DMS114 treated with DMSO at 0.1 percent for 48 hours (cell line): ENCODE data around the gene PDE1A.

Source experiments
- DNase-seq: peaks from one replicate; lab custom pipeline; 2025; ENCODE audit not compliant: unreplicated experiment; lab: John Stamatoyannopoulos, UW

The PDE1A gene

DNA sequence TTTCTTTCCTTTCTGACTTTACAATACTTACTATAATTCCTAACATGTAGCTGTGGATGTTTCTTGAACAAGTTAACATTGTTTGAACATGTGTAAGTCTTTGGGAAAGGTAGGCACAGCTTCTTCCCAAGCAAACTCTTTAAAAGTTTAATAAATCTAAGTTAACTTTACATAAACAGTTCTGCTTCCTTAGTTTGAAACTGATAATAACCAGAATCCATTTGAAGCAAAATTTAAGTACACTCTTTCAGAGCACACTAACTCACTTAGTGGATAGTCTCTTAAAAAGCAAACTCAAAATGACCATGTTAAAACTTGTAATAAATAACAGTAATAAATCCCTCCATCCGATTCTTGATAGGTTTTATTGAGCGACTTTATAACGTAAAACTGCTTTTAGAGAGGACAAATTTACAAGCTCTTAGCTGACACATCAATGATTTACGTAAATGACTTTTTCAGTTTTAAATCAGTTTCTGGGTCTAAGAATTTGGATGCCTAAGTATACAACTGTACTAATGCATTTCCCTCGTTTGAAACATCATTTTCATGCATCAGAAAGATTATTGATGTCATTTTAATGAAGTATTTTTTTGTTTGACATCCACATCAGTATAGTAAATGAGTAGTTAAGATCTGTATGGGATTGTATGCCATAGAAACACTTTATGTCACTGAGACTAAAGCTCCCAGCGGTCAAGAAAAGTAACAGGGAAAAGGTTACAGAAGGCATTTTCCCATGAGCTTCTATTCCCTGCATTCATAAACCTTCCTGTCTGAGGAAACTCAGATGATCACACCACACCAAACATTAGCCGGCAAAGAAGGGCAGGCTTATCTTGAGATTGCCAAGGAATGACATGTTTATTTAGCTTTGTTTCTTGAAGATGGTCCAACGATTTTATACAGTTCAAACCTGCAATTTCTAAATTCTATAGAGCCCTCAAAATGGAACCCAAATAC lies 67.5 kb downstream of the PDE1A start:
- no peak for DNase-seq

DNA sequence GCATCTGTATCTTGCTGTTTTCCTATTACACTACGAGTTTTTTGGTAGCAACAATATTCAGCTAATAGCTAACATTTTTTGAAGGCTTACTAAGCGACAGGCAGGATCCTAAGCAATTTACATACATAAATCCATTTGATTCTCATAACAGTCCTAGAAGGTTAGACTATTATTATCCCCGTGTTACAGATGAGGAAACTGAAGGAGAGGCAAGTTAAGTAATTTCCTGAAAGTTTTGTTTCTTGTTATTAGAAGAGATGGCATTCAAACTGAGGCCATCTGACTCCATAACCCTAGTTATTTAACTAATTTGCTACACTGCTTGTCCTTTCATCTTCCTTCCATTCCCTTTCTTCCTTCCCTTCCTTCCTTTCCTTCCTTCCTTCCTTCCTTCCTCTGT lies 68.2 kb downstream of the PDE1A start:
- DNase-seq: no peak

DNA sequence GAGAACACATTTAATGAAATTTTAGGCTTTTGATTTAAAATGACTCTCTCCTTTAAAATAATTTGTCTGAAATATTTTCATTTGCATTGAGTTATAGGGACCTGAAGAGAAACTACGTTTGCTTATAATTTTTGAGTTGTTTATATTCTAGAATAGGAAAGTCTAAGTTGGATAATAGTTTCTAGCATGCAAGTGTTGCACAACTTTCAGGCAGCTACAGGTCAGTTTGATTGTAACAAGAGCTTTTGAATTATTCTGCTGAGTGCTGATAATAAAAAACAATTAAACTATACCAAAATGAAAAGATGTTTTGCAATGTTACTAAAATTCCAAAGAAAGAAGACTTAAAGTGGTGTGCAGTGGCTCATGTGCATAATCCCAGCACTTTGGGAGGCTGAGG lies 71.0 kb downstream of the PDE1A start:
- DNase-seq: no peak

DNA sequence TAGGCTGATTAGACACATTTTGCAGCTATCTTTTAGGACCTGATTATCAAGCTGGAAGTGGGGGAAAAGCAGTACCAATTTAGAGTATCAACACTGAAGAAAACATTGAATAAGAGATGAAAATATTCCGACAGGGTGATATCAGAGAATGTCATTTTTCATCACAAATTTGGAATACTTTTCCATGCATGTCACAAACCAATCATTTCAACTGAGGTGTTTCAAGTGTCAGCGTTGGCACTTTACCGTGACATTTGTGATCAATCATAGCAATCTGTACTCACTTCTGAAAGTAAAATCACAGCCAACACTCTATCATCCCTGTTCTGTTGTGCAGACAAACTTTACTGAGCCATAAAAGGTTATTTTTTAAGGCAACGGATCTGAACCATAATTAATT lies 75.4 kb downstream of the PDE1A start:
- no peak for DNase-seq

DNA sequence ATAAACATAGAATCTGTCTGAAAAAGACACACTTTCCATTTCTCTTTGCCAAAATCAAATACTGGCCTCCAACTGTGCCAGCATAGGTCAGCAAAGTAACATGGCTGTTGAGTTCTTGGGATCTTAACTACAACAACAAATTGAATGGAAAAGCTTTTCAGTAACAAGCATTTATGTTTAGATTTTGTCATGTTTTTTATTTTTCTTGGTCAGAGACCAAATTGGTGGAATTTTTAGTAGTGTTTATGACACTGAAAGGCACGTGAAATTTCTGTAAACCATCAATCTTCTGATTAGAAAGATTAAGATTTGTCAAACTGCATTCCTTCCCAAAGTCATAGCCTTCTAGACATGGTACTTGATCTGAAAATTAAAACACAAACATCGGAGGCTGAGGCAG lies 77.6 kb downstream of the PDE1A start:
- DNase-seq: no peak

GRCh38 chr2:182345384-182345783 lies 81.5 kb downstream of the PDE1A start:
- DNase-seq: no peak

DNA sequence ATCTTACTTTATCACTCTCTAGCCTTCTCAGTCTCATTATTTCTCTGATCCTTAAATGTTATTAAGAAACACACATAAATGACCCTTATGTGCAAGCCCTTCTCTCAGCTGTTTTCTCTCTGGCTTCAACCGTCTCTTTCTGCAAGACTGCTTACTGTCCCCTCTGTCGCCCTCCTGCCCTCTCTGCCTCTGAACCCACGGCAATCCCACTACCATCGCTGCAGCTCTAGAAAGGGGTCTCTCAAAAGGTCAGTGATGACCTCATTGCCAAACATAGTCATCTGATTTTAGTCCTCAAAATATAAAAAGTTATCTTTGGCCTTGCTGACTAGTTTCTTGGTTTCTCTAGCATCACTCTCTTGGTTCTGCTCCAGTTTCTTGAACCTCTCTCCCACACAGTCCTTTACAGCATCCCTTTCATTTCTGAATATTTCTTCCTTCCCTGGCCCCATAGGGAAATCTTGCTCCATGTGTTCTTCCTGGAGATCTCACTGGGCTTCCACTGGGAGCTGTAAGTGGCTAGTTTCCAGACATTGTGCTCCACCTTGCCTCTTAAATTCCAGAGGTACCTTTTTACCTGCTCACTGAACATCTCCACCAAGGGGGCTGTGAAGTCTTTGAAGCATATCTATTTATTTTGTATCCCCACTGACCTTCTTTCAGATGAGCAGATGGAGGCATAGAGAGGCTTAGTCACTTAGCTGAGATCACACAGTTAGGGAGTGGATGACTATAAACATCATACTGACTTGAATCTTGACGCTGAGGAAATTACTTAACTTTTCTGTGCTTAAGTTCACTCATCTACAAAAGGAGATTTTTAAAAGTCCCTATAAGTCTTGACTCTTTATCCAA lies 96.2 kb downstream of the PDE1A start:
- DNase-seq: no peak

DNA sequence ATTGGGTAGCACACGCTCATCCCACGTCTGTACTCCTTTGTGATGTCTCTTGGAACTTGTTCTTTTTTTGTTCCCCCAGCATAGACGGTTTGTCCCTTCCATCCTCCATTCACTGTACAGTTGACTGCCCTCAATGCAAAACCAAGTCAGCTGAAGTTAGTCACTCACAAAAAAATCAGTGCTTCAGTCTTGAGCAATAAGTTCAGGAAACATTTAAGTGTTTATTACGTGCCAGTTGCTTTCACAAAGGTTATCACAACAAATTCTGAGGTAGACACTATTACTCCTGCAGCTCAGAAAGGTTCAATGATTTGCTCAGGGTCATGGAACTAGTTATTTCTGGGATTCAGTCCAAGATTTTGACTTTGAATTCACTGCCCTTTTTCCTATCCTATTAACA lies 102.2 kb downstream of the PDE1A start:
- DNase-seq: no peak

DNA sequence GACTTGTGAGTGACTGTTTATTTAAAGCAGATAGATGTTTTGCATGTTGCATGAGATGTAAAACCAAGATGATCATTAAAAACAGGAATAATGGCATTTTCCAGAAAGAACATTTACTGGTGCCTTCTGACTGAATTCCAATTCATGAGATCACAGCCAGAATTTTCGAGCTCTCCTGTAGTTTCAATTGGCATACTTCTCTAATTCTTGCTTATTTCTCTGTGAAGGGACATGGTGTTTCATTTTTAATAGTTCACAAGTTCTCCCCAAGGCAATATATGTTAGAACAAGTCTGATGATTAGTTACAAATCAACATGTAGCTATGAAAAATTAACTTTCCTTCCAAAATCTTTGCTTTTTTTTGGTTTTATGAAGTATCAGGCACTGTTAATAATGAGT lies 105.7 kb downstream of the PDE1A start:
- no peak for DNase-seq

DNA sequence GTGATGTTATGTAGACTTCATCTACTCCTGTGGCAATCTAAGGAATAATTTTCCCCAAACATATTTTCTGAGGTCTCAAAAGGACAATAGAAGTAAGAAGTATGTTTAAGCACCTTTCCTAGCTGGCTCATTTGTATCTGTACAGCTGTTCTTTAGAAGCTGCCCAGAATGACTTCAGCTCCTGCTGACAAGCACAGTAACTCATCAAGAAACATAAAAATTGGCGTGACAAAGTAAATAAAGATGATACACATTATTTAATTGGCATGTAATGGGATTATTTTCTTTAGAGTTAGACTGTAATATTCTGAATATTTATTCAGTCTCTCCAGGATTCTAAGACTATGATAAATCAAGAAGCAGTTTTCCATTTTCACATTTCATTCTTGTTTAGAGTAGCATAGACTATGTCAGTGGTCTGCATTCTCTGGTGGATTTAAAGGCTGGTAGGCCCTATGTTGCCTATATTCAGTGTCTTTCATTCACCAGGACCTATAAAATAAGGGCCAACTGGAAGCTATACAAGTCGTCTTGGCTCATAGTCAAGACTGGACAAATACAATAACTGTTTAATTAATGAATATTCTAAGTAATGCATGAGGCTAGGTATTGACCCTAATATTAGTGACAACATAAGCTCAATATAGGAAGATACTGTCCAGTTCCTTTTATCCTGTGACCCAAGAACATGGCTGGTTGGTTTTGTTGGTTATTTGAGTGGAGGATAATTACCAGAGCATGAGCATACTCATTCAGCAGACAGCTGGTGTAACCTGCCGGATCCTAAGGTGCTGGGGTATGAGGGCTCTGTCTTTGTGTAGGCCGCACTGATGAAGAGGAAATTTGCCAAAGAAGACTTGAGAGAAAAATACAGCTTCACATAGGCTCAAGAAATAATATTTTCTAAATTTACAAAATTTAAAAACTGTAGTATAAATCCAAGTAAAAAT lies 107.0 kb downstream of the PDE1A start:
- DNase-seq: no peak

GRCh38 chr2:182318466-182319220 lies 108.2 kb downstream of the PDE1A start:
- no peak for DNase-seq

DNA sequence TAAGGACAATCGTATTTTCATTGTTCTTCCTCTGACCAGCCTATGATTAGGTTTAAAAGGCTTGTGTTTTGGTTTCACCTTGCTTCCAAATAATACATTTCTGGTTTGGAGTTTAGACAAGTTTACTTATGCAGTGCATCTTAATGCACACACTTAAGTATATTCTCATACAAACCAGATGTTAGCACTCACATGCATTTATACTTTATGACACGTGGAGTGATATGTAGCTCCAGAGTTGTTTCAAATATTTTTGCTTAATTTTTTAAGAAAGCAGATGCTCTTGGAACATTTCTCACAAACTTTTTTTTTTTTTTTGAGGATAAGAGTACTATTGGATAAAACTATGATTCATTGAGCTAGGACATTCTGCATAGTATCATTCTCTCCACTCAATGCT lies 109.9 kb downstream of the PDE1A start:
- DNase-seq: no peak

GRCh38 chr2:182302972-182303371 lies 123.9 kb downstream of the PDE1A start:
- DNase-seq: no peak

DNA sequence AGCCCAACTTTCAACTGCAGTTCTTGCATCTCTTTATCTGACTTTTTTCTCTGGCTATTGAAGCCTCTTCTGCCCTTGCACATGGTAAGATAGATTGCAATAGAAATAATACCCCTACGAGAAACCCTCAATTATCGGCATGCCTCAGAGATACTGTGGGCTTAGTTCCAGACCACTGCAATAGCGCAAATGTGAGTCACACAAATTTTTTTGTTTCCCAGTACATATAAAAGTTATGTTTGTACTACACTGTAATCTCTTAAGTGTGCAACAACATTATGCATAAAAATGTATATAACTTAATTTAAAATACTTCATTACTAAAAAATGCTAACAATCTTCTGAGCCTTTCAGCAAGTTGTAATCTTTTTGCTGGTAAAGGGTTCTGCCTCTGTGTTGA lies 124.7 kb downstream of the PDE1A start:
- no peak for DNase-seq

GRCh38 chr2:182301093-182301492 lies 125.7 kb downstream of the PDE1A start:
- no peak for DNase-seq

DNA sequence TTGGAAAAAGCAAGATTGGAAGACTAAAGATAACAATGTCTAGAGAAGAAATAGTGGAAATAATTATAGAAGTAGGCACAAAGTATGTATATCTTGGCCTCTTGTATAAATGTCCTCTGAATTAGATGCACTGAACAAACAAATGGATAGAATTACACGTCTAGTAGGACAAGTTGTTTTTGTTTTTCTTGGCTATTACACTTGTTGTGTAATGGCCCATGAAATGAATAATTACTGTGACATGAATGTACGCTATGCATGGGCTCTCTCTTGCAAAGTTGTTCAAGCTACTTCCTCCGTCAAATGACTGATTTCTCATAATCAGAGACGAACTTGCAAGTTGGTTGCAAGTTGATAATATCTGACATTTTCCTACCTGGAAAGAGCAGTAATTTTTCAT lies 126.2 kb downstream of the PDE1A start:
- DNase-seq: no peak

GRCh38 chr2:182299632-182300031 lies 127.2 kb downstream of the PDE1A start:
- no peak for DNase-seq

DNA sequence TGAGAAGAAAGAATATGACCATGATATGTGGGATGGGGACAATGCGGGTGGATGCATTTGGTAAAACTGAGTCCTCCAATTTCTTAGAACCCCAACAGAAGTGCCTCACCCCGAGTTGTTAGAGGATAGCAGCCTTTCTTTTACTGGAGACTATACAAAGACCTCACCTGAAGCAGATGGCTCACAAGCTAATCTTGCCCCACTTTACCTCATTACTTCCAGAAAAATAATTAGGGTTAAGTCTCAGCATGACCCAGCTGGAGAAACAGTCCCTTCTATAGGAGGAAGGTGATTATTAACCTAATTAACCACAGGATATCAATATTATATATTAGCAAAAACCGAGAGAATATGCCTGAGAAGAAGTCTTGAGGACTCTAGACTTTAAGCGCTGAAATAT lies 128.4 kb downstream of the PDE1A start:
- DNase-seq: no peak

- no peak for DNase-seq
These were observed 135.5 kb downstream of the PDE1A start for GRCh38 chr2:182291296-182291695.

DNA sequence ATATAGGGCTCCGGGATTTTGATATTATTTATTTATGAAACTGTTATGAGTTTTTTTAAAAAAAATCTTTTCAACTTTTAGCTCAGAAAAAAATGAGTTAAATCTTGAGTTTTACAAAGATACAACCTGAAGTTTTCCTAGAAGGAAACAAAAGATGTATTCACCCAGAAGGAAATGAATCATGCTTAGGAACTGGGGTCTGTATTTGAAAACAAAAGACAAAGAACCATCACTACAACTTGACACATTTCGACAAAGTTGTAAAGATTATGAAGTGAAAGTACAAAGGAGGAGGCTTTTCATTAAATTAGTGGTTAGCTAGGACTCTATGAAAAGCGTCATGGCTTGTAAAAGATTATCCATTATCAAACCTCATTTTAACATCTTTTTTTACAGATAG lies 143.3 kb downstream of the PDE1A start:
- DNase-seq: no peak
